ENCODE measurements around the gene SWSAP1. TPM values are rescaled to one million over a fixed set of nuclear protein-coding genes. Genes with fewer than 3 reads are reported as not detected.

SWSAP1 gene
- total and polyA plus RNA-seq, 2 experiments from 2014 or later, result 2.1 to 6.1 TPM

DNA sequence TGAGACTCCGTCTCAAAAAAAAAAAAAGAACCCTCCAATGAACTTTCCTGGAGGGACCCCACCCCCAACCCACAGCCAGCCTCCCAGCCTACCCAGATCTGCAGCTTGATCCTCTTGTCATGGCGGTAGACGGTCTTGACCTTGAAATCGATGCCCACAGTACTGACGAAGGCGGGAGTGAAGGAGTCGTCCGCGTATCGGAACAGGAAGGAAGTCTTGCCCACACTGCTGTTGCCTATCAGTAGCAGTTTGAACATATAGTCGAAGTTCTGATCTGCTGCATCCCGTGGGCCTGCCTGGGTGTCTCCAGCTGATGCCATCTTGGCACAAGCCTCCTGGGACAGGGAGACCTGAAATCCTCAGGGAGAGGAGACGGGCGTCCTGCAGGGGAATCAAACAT, 37.4 kb upstream of the SWSAP1 start:
- Histone ChIP-seq H3K4me1 (ENCODE audit: insufficient read depth) (peaks cover 3% of the 10 kb centered on the region; the same call in 1 of the 2 replicates), H3K27me3 (ENCODE audit: insufficient read depth) (no peaks in the 10 kb centered on the region), H3F3A (replicated peaks; ENCODE audit: low read depth) (0 out of 2 replicates have a peak, but pooled peaks cover 3% of the 10 kb centered on the region), H3K4me3 (no peak overlapping the region), H3K27ac (ENCODE audit: low read depth) (no peak overlapping the region), H2AFZ (no peak overlapping the region), H3K36me3 (ENCODE audit: insufficient read depth) (no peaks in the 10 kb centered on the region), H4K20me1 (replicated peaks; ENCODE audit: insufficient read depth) (no peaks in the 10 kb centered on the region; the same call in 1 of the 2 replicates), H3K9me2 (ENCODE audit: insufficient read depth) (no peaks in the 10 kb centered on the region), H3K4me2 (no peak overlapping the region), H3K79me2 (replicated peaks; ENCODE audit: insufficient read depth) (no peaks in the 10 kb centered on the region)
- no peak for TF ChIP-seq JUNB (IDR thresholded peaks at IDR 0.05; ENCODE audit: unreplicated experiment)
- TF ChIP-seq ZNF114 (CRISPR knock-in tag; IDR thresholded peaks at IDR 0.05), result no peak
- TF ChIP-seq EZH2 (IDR thresholded peaks at IDR 0.05; ENCODE audit: low read depth, unreplicated experiment), result no peak
- TF ChIP-seq, protein P1, sequence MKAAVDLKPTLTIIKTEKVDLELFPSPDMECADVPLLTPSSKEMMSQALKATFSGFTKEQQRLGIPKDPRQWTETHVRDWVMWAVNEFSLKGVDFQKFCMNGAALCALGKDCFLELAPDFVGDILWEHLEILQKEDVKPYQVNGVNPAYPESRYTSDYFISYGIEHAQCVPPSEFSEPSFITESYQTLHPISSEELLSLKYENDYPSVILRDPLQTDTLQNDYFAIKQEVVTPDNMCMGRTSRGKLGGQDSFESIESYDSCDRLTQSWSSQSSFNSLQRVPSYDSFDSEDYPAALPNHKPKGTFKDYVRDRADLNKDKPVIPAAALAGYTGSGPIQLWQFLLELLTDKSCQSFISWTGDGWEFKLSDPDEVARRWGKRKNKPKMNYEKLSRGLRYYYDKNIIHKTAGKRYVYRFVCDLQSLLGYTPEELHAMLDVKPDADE (IDR thresholded peaks at IDR 0.05), result no peak
- no peak for TF ChIP-seq ZNF331 (CRISPR knock-in tag; IDR thresholded peaks at IDR 0.05; ENCODE audit: low read depth)
- no peak for TF ChIP-seq STAT1 (IDR thresholded peaks at IDR 0.05; ENCODE audit: unreplicated experiment)
- TF ChIP-seq CREB1 (CRISPR knock-in tag; IDR thresholded peaks at IDR 0.05; ENCODE audit: low read depth), result no peak
- Mint-ChIP-seq H3K27ac (no peak overlapping the region), H3K27me3 (ENCODE audit: insufficient read depth, low read depth, poor library complexity) (peaks cover 11% of the 10 kb centered on the region), H3K36me3 (ENCODE audit: low read depth) (peaks cover 36% of the 10 kb centered on the region), H3K4me1 (peaks cover 3% of the 10 kb centered on the region; the same call in 2 of the 3 replicates), H3K4me3 (no peak overlapping the region), H3K9me3 (no peaks in the 10 kb centered on the region)
- ATAC-seq, result no peak
- no peak for DNase-seq (ENCODE audit: low spot score)

- Histone ChIP-seq H3K79me2 (replicated peaks; ENCODE audit: insufficient read depth) (no peaks in the 10 kb centered on the region), H3K27ac (ENCODE audit: low read depth) (no peak overlapping the region), H3F3A (replicated peaks; ENCODE audit: low read depth) (0 out of 2 replicates have a peak, but pooled peaks cover 3% of the 10 kb centered on the region), H4K20me1 (replicated peaks; ENCODE audit: insufficient read depth) (no peaks in the 10 kb centered on the region; the same call in 1 of the 2 replicates), H3K27me3 (ENCODE audit: insufficient read depth) (no peaks in the 10 kb centered on the region), H3K9me2 (ENCODE audit: insufficient read depth) (no peaks in the 10 kb centered on the region), H3K4me1 (ENCODE audit: insufficient read depth) (peaks cover 3% of the 10 kb centered on the region; the same call in 1 of the 2 replicates), H3K36me3 (ENCODE audit: insufficient read depth) (no peaks in the 10 kb centered on the region), H2AFZ (no peak overlapping the region), H3K4me2 (peak overlapping the region; percentile 85; the same call in 1 of the 2 replicates), H3K4me3 (no peak overlapping the region)
- Mint-ChIP-seq H3K9me3 (no peaks in the 10 kb centered on the region), H3K27me3 (ENCODE audit: insufficient read depth, low read depth, poor library complexity) (peaks cover 17% of the 10 kb centered on the region), H3K4me1 (peaks cover 3% of the 10 kb centered on the region; the same call in 2 of the 3 replicates), H3K27ac (no peak overlapping the region), H3K36me3 (ENCODE audit: low read depth) (peaks cover 36% of the 10 kb centered on the region), H3K4me3 (no peak overlapping the region)
- DNase-seq (ENCODE audit: low spot score) (no peak), ATAC-seq (no peak)
- TF ChIP-seq JUNB (IDR thresholded peaks at IDR 0.05; ENCODE audit: unreplicated experiment) (no peak), ZNF331 (CRISPR knock-in tag; IDR thresholded peaks at IDR 0.05; ENCODE audit: low read depth) (no peak), REST (IDR thresholded peaks at IDR 0.05; ENCODE audit: unreplicated experiment) (no peak), EZH2 (IDR thresholded peaks at IDR 0.05; ENCODE audit: low read depth, unreplicated experiment) (no peak)
- TF ChIP-seq, protein P2, sequence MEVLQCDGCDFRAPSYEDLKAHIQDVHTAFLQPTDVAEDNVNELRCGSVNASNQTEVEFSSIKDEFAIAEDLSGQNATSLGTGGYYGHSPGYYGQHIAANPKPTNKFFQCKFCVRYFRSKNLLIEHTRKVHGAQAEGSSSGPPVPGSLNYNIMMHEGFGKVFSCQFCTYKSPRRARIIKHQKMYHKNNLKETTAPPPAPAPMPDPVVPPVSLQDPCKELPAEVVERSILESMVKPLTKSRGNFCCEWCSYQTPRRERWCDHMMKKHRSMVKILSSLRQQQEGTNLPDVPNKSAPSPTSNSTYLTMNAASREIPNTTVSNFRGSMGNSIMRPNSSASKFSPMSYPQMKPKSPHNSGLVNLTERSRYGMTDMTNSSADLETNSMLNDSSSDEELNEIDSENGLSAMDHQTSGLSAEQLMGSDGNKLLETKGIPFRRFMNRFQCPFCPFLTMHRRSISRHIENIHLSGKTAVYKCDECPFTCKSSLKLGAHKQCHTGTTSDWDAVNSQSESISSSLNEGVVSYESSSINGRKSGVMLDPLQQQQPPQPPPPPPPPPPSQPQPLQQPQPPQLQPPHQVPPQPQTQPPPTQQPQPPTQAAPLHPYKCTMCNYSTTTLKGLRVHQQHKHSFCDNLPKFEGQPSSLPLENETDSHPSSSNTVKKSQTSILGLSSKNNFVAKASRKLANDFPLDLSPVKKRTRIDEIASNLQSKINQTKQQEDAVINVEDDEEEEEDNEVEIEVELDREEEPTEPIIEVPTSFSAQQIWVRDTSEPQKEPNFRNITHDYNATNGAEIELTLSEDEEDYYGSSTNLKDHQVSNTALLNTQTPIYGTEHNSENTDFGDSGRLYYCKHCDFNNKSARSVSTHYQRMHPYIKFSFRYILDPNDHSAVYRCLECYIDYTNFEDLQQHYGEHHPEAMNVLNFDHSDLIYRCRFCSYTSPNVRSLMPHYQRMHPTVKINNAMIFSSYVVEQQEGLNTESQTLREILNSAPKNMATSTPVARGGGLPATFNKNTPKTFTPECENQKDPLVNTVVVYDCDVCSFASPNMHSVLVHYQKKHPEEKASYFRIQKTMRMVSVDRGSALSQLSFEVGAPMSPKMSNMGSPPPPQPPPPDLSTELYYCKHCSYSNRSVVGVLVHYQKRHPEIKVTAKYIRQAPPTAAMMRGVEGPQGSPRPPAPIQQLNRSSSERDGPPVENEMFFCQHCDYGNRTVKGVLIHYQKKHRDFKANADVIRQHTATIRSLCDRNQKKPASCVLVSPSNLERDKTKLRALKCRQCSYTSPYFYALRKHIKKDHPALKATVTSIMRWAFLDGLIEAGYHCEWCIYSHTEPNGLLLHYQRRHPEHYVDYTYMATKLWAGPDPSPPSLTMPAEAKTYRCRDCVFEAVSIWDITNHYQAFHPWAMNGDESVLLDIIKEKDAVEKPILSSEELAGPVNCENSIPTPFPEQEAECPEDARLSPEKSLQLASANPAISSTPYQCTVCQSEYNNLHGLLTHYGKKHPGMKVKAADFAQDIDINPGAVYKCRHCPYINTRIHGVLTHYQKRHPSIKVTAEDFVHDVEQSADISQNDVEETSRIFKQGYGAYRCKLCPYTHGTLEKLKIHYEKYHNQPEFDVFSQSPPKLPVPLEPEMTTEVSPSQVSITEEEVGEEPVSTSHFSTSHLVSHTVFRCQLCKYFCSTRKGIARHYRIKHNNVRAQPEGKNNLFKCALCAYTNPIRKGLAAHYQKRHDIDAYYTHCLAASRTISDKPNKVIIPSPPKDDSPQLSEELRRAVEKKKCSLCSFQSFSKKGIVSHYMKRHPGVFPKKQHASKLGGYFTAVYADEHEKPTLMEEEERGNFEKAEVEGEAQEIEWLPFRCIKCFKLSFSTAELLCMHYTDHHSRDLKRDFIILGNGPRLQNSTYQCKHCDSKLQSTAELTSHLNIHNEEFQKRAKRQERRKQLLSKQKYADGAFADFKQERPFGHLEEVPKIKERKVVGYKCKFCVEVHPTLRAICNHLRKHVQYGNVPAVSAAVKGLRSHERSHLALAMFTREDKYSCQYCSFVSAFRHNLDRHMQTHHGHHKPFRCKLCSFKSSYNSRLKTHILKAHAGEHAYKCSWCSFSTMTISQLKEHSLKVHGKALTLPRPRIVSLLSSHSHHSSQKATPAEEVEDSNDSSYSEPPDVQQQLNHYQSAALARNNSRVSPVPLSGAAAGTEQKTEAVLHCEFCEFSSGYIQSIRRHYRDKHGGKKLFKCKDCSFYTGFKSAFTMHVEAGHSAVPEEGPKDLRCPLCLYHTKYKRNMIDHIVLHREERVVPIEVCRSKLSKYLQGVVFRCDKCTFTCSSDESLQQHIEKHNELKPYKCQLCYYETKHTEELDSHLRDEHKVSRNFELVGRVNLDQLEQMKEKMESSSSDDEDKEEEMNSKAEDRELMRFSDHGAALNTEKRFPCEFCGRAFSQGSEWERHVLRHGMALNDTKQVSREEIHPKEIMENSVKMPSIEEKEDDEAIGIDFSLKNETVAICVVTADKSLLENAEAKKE (CRISPR knock-in tag; IDR thresholded peaks at IDR 0.05), result no peak
These were observed 36.3 kb upstream of the SWSAP1 start for GRCh38 chr19:11338121-11338520.

Data from GM23338 (cell line).